Neural progenitor cell (in vitro differentiated cells): Measurements from ENCODE around the gene DTWD2. TPM values are rescaled to one million over a fixed set of nuclear protein-coding genes. Genes with fewer than 3 reads are reported as not detected.

Experiments used
- DNase-seq: peaks from one replicate; pipeline ENCODE4 v3.0.0-alpha.2; 2016; ENCODE audit warnings: low spot score
- H2AFZ ChIP-seq: fragments of 200-600 bp; sonication (generic); replicated peaks from 2 replicates; pipeline ENCODE4 v1.6.1; 2016; ENCODE audit warnings: antibody characterized with exemption
- H3F3A ChIP-seq: fragments of 200-600 bp; sonication (generic); 2 replicates; pipeline ENCODE4 v1.6.1; 2016; ENCODE audit warnings: antibody characterized with exemption, low read depth
- H3K27ac ChIP-seq: fragments of 200-600 bp; sonication (generic); 2 replicates; pipeline ENCODE4 v1.5.1; 2016; ENCODE audit warnings: mild to moderate bottlenecking
- H3K27me3 ChIP-seq: fragments of 200-600 bp; sonication (generic); 2 replicates; pipeline ENCODE4 v1.6.1; 2016; ENCODE audit warnings: mild to moderate bottlenecking, moderate library complexity
- H3K36me3 ChIP-seq: fragments of 200-600 bp; sonication (generic); 2 replicates; pipeline ENCODE4 v1.5.1; 2016
- H3K4me1 ChIP-seq: fragments of 200-600 bp; sonication (generic); 2 replicates; pipeline ENCODE4 v1.6.1; 2016; ENCODE audit warnings: mixed run types
- H3K4me2 ChIP-seq: fragments of 200-600 bp; sonication (generic); 2 replicates; pipeline ENCODE4 v1.6.1; 2016
- H3K4me3 ChIP-seq: fragments of 200-600 bp; sonication (generic); 2 replicates; pipeline ENCODE4 v1.5.1; 2016
- H3K79me2 ChIP-seq: fragments of 200-600 bp; sonication (generic); 2 replicates; pipeline ENCODE4 v1.6.1; 2016; ENCODE audit warnings: low read depth
- H3K9ac ChIP-seq: fragments of 200-600 bp; sonication (generic); 2 replicates; pipeline ENCODE4 v1.6.1; 2016
- H3K9me3 ChIP-seq: fragments of 200-600 bp; sonication (generic); 2 replicates; pipeline ENCODE4 v1.5.1; 2016; ENCODE audit warnings: low read depth
- H4K20me1 ChIP-seq: fragments of 200-600 bp; sonication (generic); 2 replicates; pipeline ENCODE4 v1.6.1; 2016; ENCODE audit warnings: low read depth
- H3K27ac Mint-ChIP-seq: 3 replicates; pipeline ENCODE4 v1.8.0; 2021; ENCODE audit warnings: mixed read lengths
- H3K27me3 Mint-ChIP-seq: 2 replicates; pipeline ENCODE4 v1.8.0; 2022; ENCODE audit warnings: low read depth, mild to moderate bottlenecking, inconsistent platforms, moderate library complexity, mixed read lengths; ENCODE audit not compliant: insufficient read depth
- H3K36me3 Mint-ChIP-seq: 3 replicates; pipeline ENCODE4 v1.8.0; 2021; ENCODE audit warnings: mixed read lengths
- H3K4me1 Mint-ChIP-seq: 3 replicates; pipeline ENCODE4 v1.8.0; 2021; ENCODE audit warnings: mixed read lengths
- H3K4me3 Mint-ChIP-seq: 3 replicates; pipeline ENCODE4 v1.8.0; 2021; ENCODE audit warnings: mild to moderate bottlenecking, moderate library complexity, mixed read lengths
- H3K9me3 Mint-ChIP-seq: 3 replicates; pipeline ENCODE4 v1.8.0; 2020; ENCODE audit warnings: mixed read lengths
- CTCF ChIP-seq: fragments of 200-600 bp; sonication (generic); IDR thresholded peaks from 2 replicates; pipeline ENCODE4 v1.5.1; 2017; ENCODE audit warnings: antibody characterized with exemption, mild to moderate bottlenecking
- EZH2 ChIP-seq: fragments of 200-600 bp; sonication (generic); IDR thresholded peaks from 2 replicates; pipeline ENCODE4 v1.6.1; 2017; ENCODE audit warnings: antibody characterized with exemption, mild to moderate bottlenecking, moderate library complexity
- EZH2phosphoT487 ChIP-seq: fragments of 200-600 bp; sonication (generic); IDR thresholded peaks from 2 replicates; pipeline ENCODE4 v1.6.1; 2017; ENCODE audit warnings: antibody characterized with exemption
- total RNA-seq: library from RNA; depleted of rRNA; stranded (reverse); fragments of >200 nt; gene quantifications from 2 replicates; pipeline ENCODE4 v1.2.3, GENCODE V29; 2015; ENCODE audit warnings: low replicate concordance

DTWD2 gene
- total RNA-seq, 1 donor from 2014 or later, result 10.4 TPM

GRCh38 chr5:118960557-118960956 lies 27.8 kb downstream of the DTWD2 start:
- Histone ChIP-seq H3K9ac (no peak overlapping the region), H3K27me3 (no peaks in the 10 kb centered on the region), H3K9me3 (peaks cover 5% of the 10 kb centered on the region), H3K36me3 (no peaks in the 10 kb centered on the region), H3K4me2 (no peak overlapping the region), H3K79me2 (no peaks in the 10 kb centered on the region), H3K4me3 (no peak overlapping the region), H2AFZ (no peak overlapping the region), H3K27ac (no peak overlapping the region), H3F3A (no peaks in the 10 kb centered on the region), H3K4me1 (no peaks in the 10 kb centered on the region), H4K20me1 (no peaks in the 10 kb centered on the region)
- peaks cover 2% of the 10 kb centered on the region for H3K27me3 Mint-ChIP-seq
- peaks cover 4% of the 10 kb centered on the region for H3K36me3 Mint-ChIP-seq
- TF ChIP-seq CTCF (no peak), EZH2 (no peak), EZH2phosphoT487 (no peak)
- H3K4me1 Mint-ChIP-seq, result no peaks in the 10 kb centered on the region
- H3K4me3 Mint-ChIP-seq, result no peak overlapping the region
- no peak overlapping the region for H3K27ac Mint-ChIP-seq
- DNase-seq, result no peak
- peaks cover 24% of the 10 kb centered on the region for H3K9me3 Mint-ChIP-seq

GRCh38 chr5:118956727-118957126 lies 31.6 kb downstream of the DTWD2 start:
- no peak overlapping the region for H3K27ac Mint-ChIP-seq
- H3F3A ChIP-seq, result no peaks in the 10 kb centered on the region
- peaks cover 11% of the 10 kb centered on the region for H3K9me3 Mint-ChIP-seq
- no peak overlapping the region for H3K4me2 ChIP-seq
- no peak overlapping the region for H3K4me3 Mint-ChIP-seq
- H3K9me3 ChIP-seq, result peaks cover 5% of the 10 kb centered on the region
- no peaks in the 10 kb centered on the region for H3K79me2 ChIP-seq
- no peaks in the 10 kb centered on the region for H3K36me3 ChIP-seq
- peaks cover 7% of the 10 kb centered on the region for H3K4me1 Mint-ChIP-seq
- H4K20me1 ChIP-seq, result no peaks in the 10 kb centered on the region
- H3K4me3 ChIP-seq, result no peak overlapping the region
- H3K4me1 ChIP-seq, result peaks cover 9% of the 10 kb centered on the region
- TF ChIP-seq EZH2phosphoT487, result no peak
- peak; percentile 59 for TF ChIP-seq CTCF
- no peaks in the 10 kb centered on the region for H3K36me3 Mint-ChIP-seq
- H3K9ac ChIP-seq, result no peak overlapping the region
- no peak for DNase-seq
- H3K27me3 Mint-ChIP-seq, result peaks cover 2% of the 10 kb centered on the region
- no peak overlapping the region for H3K27ac ChIP-seq
- H2AFZ ChIP-seq, result no peak overlapping the region
- no peaks in the 10 kb centered on the region for H3K27me3 ChIP-seq

GRCh38 chr5:118953652-118954005 lies 34.7 kb downstream of the DTWD2 start:
- peaks cover 1% of the 10 kb centered on the region for H3K36me3 Mint-ChIP-seq
- no peaks in the 10 kb centered on the region for H3K9me3 ChIP-seq
- no peak overlapping the region for H3K27ac Mint-ChIP-seq
- H3F3A ChIP-seq, result no peaks in the 10 kb centered on the region
- H3K9ac ChIP-seq, result no peak overlapping the region
- H3K27me3 Mint-ChIP-seq, result peaks cover 2% of the 10 kb centered on the region
- H3K27ac ChIP-seq, result no peak overlapping the region
- peaks cover 9% of the 10 kb centered on the region for H3K4me1 ChIP-seq
- peaks cover 7% of the 10 kb centered on the region for H3K4me1 Mint-ChIP-seq
- H3K27me3 ChIP-seq, result no peaks in the 10 kb centered on the region
- no peaks in the 10 kb centered on the region for H3K79me2 ChIP-seq
- H3K4me2 ChIP-seq, result no peak overlapping the region
- no peak overlapping the region for H3K4me3 Mint-ChIP-seq
- no peak for DNase-seq
- H3K4me3 ChIP-seq, result no peak overlapping the region
- H2AFZ ChIP-seq, result no peak overlapping the region
- no peak for TF ChIP-seq CTCF
- TF ChIP-seq EZH2, result no peak
- no peak for TF ChIP-seq EZH2phosphoT487
- no peaks in the 10 kb centered on the region for H3K36me3 ChIP-seq
- no peaks in the 10 kb centered on the region for H4K20me1 ChIP-seq
- no peaks in the 10 kb centered on the region for H3K9me3 Mint-ChIP-seq
